A549 (cell line): Measurements from ENCODE around the gene MSL1.

Source experiments
- CHD2 ChIP-seq: fragments of 150-350 bp; IDR thresholded peaks from 2 replicates; pipeline ENCODE4 v1.6.1; 2014; ENCODE audit warnings: low read length; ENCODE audit not compliant: partially characterized antibody
- CTCF ChIP-seq: fragments of >200 bp; sonication (Bioruptor Twin); formaldehyde crosslinking; IDR thresholded peaks from 3 replicates; pipeline ENCODE4 v1.5.1; 2016
- EHF ChIP-seq: fragments of 250-450 bp; sonication (Bioruptor Pico); IDR thresholded peaks from 2 replicates; pipeline ENCODE4 v1.5.0; 2020; ENCODE audit warnings: mild to moderate bottlenecking
- EP300 ChIP-seq, 2 experiments: fragments of >200 bp; sonication (Bioruptor Twin); formaldehyde crosslinking; IDR thresholded peaks; 2 replicates in 1 of 2; 3 replicates in 1 of 2; pipeline ENCODE4 v1.6.1; 2016 to 2017
- ESRRA ChIP-seq: fragments of 150-350 bp; IDR thresholded peaks from 2 replicates; pipeline ENCODE4 v1.6.1; 2014; ENCODE audit warnings: mild to moderate bottlenecking, low read length, borderline replicate concordance
- HDAC2 ChIP-seq: fragments of 200-600 bp; sonication (generic); IDR thresholded peaks from 2 replicates; pipeline ENCODE4 v1.6.1; 2016
- HOXA7 ChIP-seq: fragments of 250-450 bp; sonication (Bioruptor Pico); IDR thresholded peaks from 2 replicates; pipeline ENCODE4 v1.5.0; 2020; ENCODE audit warnings: mild to moderate bottlenecking, moderate library complexity
- JUNB ChIP-seq: fragments of >200 bp; sonication (Bioruptor Twin); formaldehyde crosslinking; IDR thresholded peaks from 2 replicates; pipeline ENCODE4 v1.6.1; 2016
- MAFK ChIP-seq: fragments of 450-650 bp; IDR thresholded peaks from 2 replicates; pipeline ENCODE4 v1.6.1; 2014; ENCODE audit not compliant: partially characterized antibody
- POLR2A ChIP-seq: IDR thresholded peaks from 2 replicates; pipeline ENCODE4 v1.6.1; 2012; ENCODE audit warnings: mild to moderate bottlenecking, low read length
- RNF2 ChIP-seq: fragments of 200-600 bp; sonication (generic); IDR thresholded peaks from 2 replicates; pipeline ENCODE4 v1.6.1; 2016; ENCODE audit warnings: low read depth, mild to moderate bottlenecking, antibody characterized with exemption, moderate library complexity, borderline replicate concordance
- TF ChIP-seq, protein P1 (sequence below): IDR thresholded peaks from 2 replicates; pipeline ENCODE4 v1.6.1; 2012
- TF ChIP-seq, protein P2 (sequence below): fragments of 450-650 bp; IDR thresholded peaks from 2 replicates; pipeline ENCODE4 v1.6.1; 2014; ENCODE audit warnings: antibody characterized with exemption

GRCh38 chr17:40174514-40174913, 52.7 kb downstream of the MSL1 start:
- no peak for TF ChIP-seq EHF
- no peak for TF ChIP-seq CHD2
- TF ChIP-seq EP300 (IDR thresholded peaks at IDR 0.05), result no peak
- no peak for TF ChIP-seq CTCF
- no peak for TF ChIP-seq HOXA7 (CRISPR knock-in tag)
- TF ChIP-seq POLR2A, result no peak
- no peak for TF ChIP-seq MAFK
- TF ChIP-seq, protein P1, sequence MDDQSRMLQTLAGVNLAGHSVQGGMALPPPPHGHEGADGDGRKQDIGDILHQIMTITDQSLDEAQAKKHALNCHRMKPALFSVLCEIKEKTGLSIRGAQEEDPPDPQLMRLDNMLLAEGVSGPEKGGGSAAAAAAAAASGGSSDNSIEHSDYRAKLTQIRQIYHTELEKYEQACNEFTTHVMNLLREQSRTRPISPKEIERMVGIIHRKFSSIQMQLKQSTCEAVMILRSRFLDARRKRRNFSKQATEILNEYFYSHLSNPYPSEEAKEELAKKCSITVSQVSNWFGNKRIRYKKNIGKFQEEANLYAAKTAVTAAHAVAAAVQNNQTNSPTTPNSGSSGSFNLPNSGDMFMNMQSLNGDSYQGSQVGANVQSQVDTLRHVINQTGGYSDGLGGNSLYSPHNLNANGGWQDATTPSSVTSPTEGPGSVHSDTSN, result no peak
- TF ChIP-seq, protein P2, sequence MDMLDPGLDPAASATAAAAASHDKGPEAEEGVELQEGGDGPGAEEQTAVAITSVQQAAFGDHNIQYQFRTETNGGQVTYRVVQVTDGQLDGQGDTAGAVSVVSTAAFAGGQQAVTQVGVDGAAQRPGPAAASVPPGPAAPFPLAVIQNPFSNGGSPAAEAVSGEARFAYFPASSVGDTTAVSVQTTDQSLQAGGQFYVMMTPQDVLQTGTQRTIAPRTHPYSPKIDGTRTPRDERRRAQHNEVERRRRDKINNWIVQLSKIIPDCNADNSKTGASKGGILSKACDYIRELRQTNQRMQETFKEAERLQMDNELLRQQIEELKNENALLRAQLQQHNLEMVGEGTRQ, result no peak
- TF ChIP-seq ESRRA, result no peak
- TF ChIP-seq JUNB, result no peak
- no peak for TF ChIP-seq RNF2
- no peak for TF ChIP-seq HDAC2
